HG02884 (cell line): ENCODE results near the gene RDX.
"Not testable (repeated sequence)": the region's sequence is repeated elsewhere in the genome, so short reads cannot be mapped to it uniquely, and the experiment has no call there.

Experiments used
- ATAC-seq: cut with Tn5 transposase; IDR thresholded peaks from one replicate; pipeline ENCODE4 v1.9.1; 2021; ENCODE audit warnings: mild to moderate bottlenecking, moderate library complexity; ENCODE audit not compliant: unreplicated experiment

Gene RDX

GRCh38 chr11:110296226-110297075 lies at the start of gene RDX:
RDX (minus strand) TSS chr11:110296614; CDS start chr11:110279692, 16,922 bp downstream.
- ATAC-seq: peak; percentile 74

DNA sequence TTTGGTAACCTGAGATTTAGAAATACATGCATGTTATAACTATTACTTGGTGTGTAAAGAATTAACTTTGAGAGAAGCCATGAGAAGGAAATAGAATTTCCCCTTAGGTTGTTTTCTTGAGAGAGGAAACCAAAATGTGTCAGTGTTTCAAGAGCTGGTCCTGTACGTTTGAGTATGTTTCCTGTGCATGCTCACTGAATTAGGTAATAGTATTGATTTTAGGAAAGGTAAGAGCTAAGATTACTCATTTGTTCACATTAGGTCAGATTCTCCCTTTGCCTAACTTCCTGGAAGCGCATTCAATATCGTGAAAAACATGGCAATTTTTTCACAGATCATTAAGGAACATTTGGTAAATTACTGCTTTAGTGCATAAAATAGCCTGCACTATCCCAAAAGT lies 49.3 kb upstream of the RDX start:
- ATAC-seq: peak; percentile 28

DNA sequence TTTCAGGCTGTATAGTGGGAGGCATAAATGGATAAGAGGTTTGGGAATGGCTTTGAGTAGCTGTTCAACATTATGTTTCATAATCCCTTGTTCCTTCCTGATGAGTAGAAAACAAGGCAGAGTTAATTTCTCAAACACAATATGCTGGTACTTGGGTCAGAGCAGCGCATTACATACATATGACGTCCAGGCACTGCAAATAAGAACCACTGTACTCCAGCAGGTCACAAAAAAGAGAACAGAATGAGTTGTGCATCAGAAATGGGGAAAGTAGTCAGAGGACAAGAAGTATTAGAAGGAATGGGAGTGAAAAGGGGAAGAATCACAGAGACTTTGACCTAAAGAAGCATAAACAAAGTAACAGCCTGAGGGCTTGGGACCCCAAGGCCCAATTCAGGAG lies 44.0 kb upstream of the RDX start:
- ATAC-seq: no peak

DNA sequence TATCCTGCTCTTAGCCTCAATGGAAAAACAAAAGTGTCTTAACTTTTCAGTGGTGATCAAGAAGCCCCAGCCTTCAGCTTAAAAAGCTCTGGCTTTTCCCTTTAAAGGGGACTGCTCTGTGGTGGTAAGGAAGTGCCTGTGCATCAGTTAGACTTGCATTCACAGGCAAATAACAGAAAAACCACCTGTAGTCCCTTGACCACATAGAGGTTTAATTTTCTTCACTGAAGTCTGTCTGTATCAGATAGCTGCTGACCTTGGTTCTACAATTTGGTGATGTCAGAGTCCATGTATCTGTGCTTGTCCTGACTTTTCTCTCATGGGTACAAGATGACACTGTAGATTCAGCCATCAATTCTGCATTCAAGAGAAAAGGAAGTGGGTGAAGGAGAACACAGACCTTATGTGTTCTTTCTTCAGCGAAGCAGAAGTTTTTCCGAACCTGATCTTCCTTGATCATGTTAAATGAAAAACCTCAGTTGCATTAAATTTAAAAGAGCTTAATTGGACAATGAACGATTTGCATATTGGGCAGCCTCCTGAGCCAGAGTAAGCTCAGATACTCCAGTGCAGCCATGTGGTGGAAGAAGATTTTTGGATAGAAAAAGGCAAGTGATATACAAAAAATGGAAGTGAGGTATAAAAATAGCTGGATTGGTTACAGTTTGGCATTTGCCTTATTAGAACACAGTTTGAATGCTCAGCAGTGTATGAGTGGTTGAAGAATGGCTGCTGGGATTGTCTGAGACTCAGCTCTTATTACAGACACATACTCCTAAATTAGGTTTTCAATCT lies 43.2 kb upstream of the RDX start:
- no peak for ATAC-seq

DNA sequence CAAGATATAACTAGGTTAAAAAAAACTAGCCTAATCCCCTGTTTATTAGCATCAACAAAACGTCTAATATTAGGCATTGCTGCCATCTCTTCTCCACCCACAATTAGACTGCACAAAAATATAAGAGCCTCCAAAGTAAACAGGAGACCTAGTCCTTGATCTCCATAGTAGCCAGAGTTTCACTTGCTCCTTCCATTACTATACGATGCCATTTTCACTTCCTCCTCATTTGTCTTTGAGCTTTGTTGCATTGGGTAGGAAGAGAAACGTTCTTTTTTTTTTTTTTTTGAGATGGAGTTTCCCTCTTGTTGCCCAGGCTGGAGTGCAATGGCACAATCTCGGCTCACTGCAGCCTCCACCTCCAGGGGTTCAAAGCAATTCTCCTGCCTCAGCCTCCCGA lies 42.3 kb upstream of the RDX start:
- no peak for ATAC-seq

GRCh38 chr11:110337570-110338193 lies 41.3 kb upstream of the RDX start:
- ATAC-seq: no peak

DNA sequence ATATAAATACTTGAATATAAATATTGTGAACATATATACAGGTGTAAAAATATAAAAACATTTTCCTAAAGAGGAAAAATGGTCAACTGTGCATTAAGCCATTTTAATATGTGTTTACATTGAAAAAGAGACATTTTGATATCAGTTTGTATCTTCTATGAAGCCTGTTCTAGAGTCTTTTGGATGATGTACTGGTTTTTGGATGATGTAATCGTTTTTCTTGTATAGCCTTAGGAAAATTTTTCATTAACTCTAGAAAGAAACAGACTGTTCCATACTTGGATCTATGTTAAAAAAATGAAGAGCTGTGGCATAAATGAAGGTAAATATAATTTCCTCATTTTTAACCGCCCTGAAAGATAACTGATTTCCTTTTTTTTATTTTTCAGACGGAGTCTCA lies 39.6 kb upstream of the RDX start:
- no peak for ATAC-seq

- ATAC-seq: no peak
Observed at GRCh38 chr11:110335358-110335757, 38.9 kb upstream of the RDX start.

DNA sequence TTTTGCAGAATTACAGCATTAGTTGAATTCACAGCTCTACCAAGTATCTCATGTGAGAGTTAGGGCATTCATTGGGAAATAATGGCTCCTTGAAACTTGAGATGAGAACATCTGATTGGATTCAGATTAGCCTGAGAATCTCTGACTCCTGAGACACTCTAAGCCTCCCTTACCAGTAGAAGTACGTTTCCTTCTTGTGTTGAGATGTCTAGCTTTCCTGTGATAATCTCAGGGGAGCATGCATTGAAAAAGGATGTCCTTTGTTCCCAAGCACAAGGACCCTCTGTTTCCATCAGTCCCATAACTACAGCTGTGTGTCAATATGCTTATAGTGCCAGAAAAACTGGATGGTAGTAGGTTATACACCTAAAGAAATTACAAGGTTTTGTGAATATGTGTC lies 35.2 kb upstream of the RDX start:
- ATAC-seq: no peak

DNA sequence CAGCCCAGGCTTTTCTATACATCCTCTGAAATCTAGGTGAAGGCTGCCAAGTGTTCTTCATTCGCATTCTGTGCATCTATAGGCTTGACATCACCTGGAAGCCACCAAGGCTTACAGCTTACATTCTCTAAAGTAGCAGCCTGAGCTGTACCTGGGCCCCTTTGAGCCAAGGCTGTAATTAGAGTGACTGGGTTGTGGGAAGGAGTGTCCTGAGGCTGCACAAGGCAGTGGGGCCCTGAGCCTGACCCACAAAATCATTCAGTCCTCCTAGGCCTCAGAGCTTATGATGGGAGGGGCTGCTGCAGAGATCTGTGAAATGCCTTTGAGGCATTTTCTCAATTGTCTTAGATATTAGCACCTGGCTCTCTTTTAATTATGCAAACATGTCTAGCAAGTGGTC lies 33.0 kb upstream of the RDX start:
- ATAC-seq: no peak

- no peak for ATAC-seq
Observed at GRCh38 chr11:110327508-110327907, 31.1 kb upstream of the RDX start.

DNA sequence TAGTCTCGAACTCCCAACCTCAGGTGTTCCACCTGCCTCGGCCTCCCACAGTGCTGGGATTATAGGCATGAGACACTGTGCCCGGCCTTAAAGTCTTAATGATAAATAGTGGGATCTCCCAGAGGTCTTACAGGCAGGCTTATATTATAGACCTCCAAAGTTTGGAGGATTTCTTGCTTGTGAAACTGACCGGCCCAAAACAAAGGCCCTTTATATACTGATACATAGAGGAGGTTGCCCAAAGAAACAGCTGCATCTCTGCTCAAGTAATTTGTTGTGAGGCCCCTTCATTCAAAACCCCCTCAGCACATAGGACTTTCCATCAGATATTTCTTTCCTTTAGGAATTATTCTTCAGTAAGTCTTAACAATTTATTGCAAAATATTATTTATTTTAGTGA lies 27.4 kb upstream of the RDX start:
- no peak for ATAC-seq

GRCh38 chr11:110319501-110319900 lies 23.1 kb upstream of the RDX start:
- no peak for ATAC-seq

- no peak for ATAC-seq
Observed at GRCh38 chr11:110318638-110319404, 22.4 kb upstream of the RDX start.

- no peak for ATAC-seq
Observed at GRCh38 chr11:110317516-110317932, 21.1 kb upstream of the RDX start.

DNA sequence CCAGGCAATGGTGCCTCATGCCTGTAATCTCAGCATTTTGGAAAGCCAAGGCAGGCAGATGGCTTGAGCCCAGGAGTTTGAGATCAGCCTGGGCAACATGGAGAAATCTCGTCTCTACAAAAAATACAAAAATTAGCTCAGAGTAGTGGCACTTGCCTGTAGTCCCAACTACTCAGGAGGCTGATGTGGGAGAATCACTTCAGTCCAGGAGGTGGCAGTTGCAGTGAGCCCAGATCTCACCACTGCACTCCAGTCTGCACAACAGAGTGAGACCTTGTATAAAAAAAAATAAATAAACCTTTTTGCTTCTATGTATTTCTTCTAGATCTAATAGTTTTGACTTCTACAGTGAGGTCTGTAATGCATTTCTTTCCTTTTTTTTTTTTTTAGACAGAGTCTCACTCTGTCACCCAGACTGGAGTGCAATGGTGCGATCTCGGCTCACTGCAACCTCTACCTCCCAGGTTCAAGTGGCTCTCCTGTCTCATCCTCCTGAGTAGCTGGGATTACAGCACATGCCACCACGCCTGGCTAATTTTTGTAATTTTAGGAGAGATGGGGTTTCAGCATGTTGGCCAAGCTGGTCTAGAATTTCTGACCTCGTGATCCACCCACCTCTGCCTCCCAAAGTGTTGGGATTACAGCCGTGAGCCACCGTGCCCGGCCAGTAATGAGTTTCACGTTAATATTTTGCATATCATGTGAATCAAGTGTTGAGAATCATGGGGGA lies 18.1 kb upstream of the RDX start:
- no peak for ATAC-seq

DNA sequence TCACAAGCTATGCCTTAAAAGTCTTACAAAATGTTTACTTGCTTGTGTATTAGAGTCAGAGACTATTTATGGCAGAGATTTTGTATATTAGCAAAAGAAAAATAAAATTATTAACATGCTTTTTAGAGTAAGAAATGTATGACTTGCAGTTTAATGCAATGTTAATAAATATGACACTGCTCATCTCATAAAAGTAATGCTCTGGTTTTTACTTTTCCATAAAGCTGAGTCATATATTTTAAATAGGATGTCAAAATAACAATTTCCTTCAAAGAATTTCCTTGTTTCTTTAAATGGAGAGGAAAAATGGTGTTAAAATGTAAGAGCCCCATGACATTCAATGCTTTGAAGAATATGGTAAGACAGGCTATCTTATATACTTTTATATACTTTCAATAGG lies 16.3 kb upstream of the RDX start:
- ATAC-seq: no peak

- ATAC-seq: no peak
Observed at GRCh38 chr11:110311783-110312579, 15.6 kb upstream of the RDX start.

- ATAC-seq: no peak
Observed at GRCh38 chr11:110308071-110308470, 11.7 kb upstream of the RDX start.

DNA sequence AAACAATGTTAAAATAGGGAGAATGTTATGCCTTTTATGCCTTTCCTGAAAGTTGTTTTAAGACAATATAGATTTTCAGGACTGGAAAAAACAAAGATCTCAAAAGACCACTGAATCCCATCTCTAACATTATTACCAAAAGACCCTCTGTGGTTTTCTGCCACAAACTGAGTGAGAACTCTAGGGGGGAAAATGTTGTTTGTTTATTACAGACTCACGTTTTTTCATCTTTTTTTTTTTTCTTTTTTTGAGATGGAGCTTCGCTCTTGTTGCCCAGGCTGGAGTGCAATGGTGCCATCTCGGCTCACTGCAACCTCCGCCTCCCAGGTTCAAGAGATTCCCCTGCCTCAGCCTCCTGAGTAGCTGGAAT lies 9.6 kb upstream of the RDX start:
- not testable (repeated sequence) for ATAC-seq
